ENCODE measurements around the gene TULP4. TPM values are rescaled to one million over a fixed set of nuclear protein-coding genes. Genes with fewer than 3 reads are reported as not detected.
"Not testable (repeated sequence)": the region's sequence is repeated elsewhere in the genome, so short reads cannot be mapped to it uniquely, and the experiment has no call there.

Gene TULP4
- total RNA-seq, 1 donor from 2014 or later = 18.5 TPM

GRCh38 chr6:158300306-158301143 lies 11.7 kb upstream of the TULP4 start:
- H3K4me1 ChIP-seq; H3K36me3 ChIP-seq; H3K27me3 ChIP-seq; intact Hi-C loops (cut with DNase I); H3K27ac ChIP-seq; DNase-seq (ENCODE audit: low spot score in 2 of 2); H3K4me3 ChIP-seq: not testable (repeated sequence)
- peaks cover 0 to 18% of the 10 kb centered on the region in 2 donors for H3K9me3 ChIP-seq

GRCh38 chr6:158301561-158301960 lies 10.7 kb upstream of the TULP4 start:
- H3K4me3 ChIP-seq; intact Hi-C loops (cut with DNase I); H3K4me1 ChIP-seq; H3K27me3 ChIP-seq; DNase-seq (ENCODE audit: low spot score in 2 of 2); H3K36me3 ChIP-seq; H3K27ac ChIP-seq: not testable (repeated sequence)
- H3K9me3 ChIP-seq = peaks cover 0 to 13% of the 10 kb centered on the region in 2 donors

GRCh38 chr6:158302195-158302796 lies 10.0 kb upstream of the TULP4 start:
- H3K36me3 ChIP-seq; H3K27me3 ChIP-seq; H3K4me3 ChIP-seq; H3K27ac ChIP-seq; DNase-seq (ENCODE audit: low spot score in 2 of 2); H3K4me1 ChIP-seq; intact Hi-C loops (cut with DNase I); H3K9me3 ChIP-seq: not testable (repeated sequence)

- H3K27ac ChIP-seq = no peak overlapping the region
- intact Hi-C loops (cut with DNase I) = no loop called here
- no peak for DNase-seq (ENCODE audit: low spot score in 2 of 2)
- H3K4me3 ChIP-seq = no peak overlapping the region
- H3K27me3 ChIP-seq = no peaks in the 10 kb centered on the region
- TF ChIP-seq CTCF (IDR thresholded peaks at IDR 0.05) = no peak
- no peaks in the 10 kb centered on the region for H3K4me1 ChIP-seq
- no peaks in the 10 kb centered on the region for H3K9me3 ChIP-seq
- H3K36me3 ChIP-seq = peaks cover 0 to 3% of the 10 kb centered on the region in 2 donors
Observed at GRCh38 chr6:158303210-158303731, 9.0 kb upstream of the TULP4 start.

- no peak for TF ChIP-seq CTCF (IDR thresholded peaks at IDR 0.05)
- H3K4me1 ChIP-seq = no peaks in the 10 kb centered on the region
- no peak overlapping the region for H3K27ac ChIP-seq
- no peak for DNase-seq (ENCODE audit: low spot score in 2 of 2)
- H3K27me3 ChIP-seq = no peaks in the 10 kb centered on the region
- no peaks in the 10 kb centered on the region for H3K9me3 ChIP-seq
- intact Hi-C loops (cut with DNase I) = no loop called here
- no peaks in the 10 kb centered on the region for H3K36me3 ChIP-seq
- no peak overlapping the region for H3K4me3 ChIP-seq
Observed at GRCh38 chr6:158304254-158304653, 8.0 kb upstream of the TULP4 start.

GRCh38 chr6:158309814-158310213 lies 2.5 kb upstream of the TULP4 start:
- DNase-seq (ENCODE audit: low spot score in 2 of 2) = no peak
- peaks cover 9 to 14% of the 10 kb centered on the region in 2 donors for H3K36me3 ChIP-seq
- no peak overlapping the region for H3K27ac ChIP-seq
- no peaks in the 10 kb centered on the region for H3K27me3 ChIP-seq
- H3K4me3 ChIP-seq = no peak overlapping the region
- H3K4me1 ChIP-seq = no peaks in the 10 kb centered on the region
- no peaks in the 10 kb centered on the region for H3K9me3 ChIP-seq
- intact Hi-C loops (cut with DNase I) = no loop called here
- no peak for TF ChIP-seq CTCF (IDR thresholded peaks at IDR 0.05)

- no peak for TF ChIP-seq CTCF (IDR thresholded peaks at IDR 0.05)
- Histone ChIP-seq H3K4me3 (no peak overlapping the region), H3K9me3 (no peaks in the 10 kb centered on the region), H3K27me3 (no peaks in the 10 kb centered on the region), H3K36me3 (peaks cover 9 to 14% of the 10 kb centered on the region in 2 donors), H3K4me1 (no peaks in the 10 kb centered on the region), H3K27ac (no peak overlapping the region)
- intact Hi-C loops (cut with DNase I) = no loop called here
- no peak for DNase-seq (ENCODE audit: low spot score in 2 of 2)
Observed at GRCh38 chr6:158311193-158311592, 1.1 kb upstream of the TULP4 start.
